ENCODE data around the gene ALDH3B1.
A peak's percentile ranks its signal among the peaks of the same experiment; 100 is the strongest.

The ALDH3B1 gene

GRCh38 chr11:68044145-68044813, 34.2 kb downstream of the ALDH3B1 start:
- Histone ChIP-seq H3K4me1 (ENCODE audit: control insufficient read depth, insufficient read depth, low read length) (no peaks in the 10 kb centered on the region), H3K4me3 (ENCODE audit: low read depth, low read length) (no peak overlapping the region), H3K9me3 (ENCODE audit: control insufficient read depth, insufficient read depth, low read depth, low read length) (no peaks in the 10 kb centered on the region), H3K36me3 (ENCODE audit: control insufficient read depth in 2 of 2, insufficient read depth in 1 of 2, low read length in 2 of 2) (peaks cover 0 to 11% of the 10 kb centered on the region in 2 experiments; a peak in 1 of 3 replicates), H3K27ac (ENCODE audit: extremely low read depth, low read depth, low read length) (no peak overlapping the region)
- CTCF ChIA-PET = no interaction called here
- POLR2A ChIA-PET = interaction anchor here (0.6 to 1.4 kb wide), 2 partner anchors 8 to 15 kb away, joined by 3 to 5 read pairs; no protein-coding TSS in a partner anchor
- TF ChIP-seq ZFHX2 (tag by site-specific recombination; conservative IDR thresholded peaks at IDR 0.05) (peak; percentile 51; the same call in 1 of the 2 replicates), ZNF558 (tag by site-specific recombination; IDR thresholded peaks at IDR 0.05) (no peak), KLF1 (tag by site-specific recombination; IDR thresholded peaks at IDR 0.05) (peak; percentile 81), ZFP69B (tag by site-specific recombination; IDR thresholded peaks at IDR 0.05) (no peak), ZIC2 (tag by site-specific recombination; IDR thresholded peaks at IDR 0.05) (peak; percentile 53; the same call in 1 of the 2 replicates), EGR2 (tag by site-specific recombination; IDR thresholded peaks at IDR 0.05; ENCODE audit: low read depth) (peak; percentile 5; the same call in 1 of the 2 replicates), SP2 (tag by site-specific recombination; IDR thresholded peaks at IDR 0.05) (peak; percentile 4; the same call in 1 of the 2 replicates)

GRCh38 chr11:68044898-68045351, 34.8 kb downstream of the ALDH3B1 start:
- H3K4me1 ChIP-seq (ENCODE audit: control insufficient read depth, insufficient read depth, low read length) = no peaks in the 10 kb centered on the region
- H3K4me3 ChIP-seq (ENCODE audit: low read depth, low read length) = no peak overlapping the region
- H3K36me3 ChIP-seq (ENCODE audit: control insufficient read depth in 2 of 2, insufficient read depth in 1 of 2, low read length in 2 of 2) = peaks cover 0 to 14% of the 10 kb centered on the region in 2 experiments; a peak in 1 of 3 replicates
- TF ChIP-seq GLIS2 (tag by site-specific recombination; IDR thresholded peaks at IDR 0.05) (peak; percentile 23; the same call in 1 of the 2 replicates), ZNF670 (tag by site-specific recombination; IDR thresholded peaks at IDR 0.05; ENCODE audit: low read depth) (no peak), ZNF18 (tag by site-specific recombination; IDR thresholded peaks at IDR 0.05) (no peak), ZNF621 (tag by site-specific recombination; IDR thresholded peaks at IDR 0.05) (no peak)
- no peaks in the 10 kb centered on the region for H3K9me3 ChIP-seq (ENCODE audit: control insufficient read depth, insufficient read depth, low read depth, low read length)
- no peak overlapping the region for H3K27ac ChIP-seq (ENCODE audit: extremely low read depth, low read depth, low read length)
- ChIA-PET CTCF (interaction anchor here (0.6 kb wide), 1 partner anchor 149 kb away, joined by 4 read pairs; no protein-coding TSS in a partner anchor), POLR2A (no interaction called here)

GRCh38 chr11:68047437-68048290, 37.5 kb downstream of the ALDH3B1 start:
- Histone ChIP-seq H3K9me3 (ENCODE audit: control insufficient read depth, insufficient read depth, low read depth, low read length) (no peaks in the 10 kb centered on the region), H3K4me1 (ENCODE audit: control insufficient read depth, insufficient read depth, low read length) (no peaks in the 10 kb centered on the region), H3K4me3 (ENCODE audit: low read depth, low read length) (no peak overlapping the region), H3K27ac (ENCODE audit: extremely low read depth, low read depth, low read length) (no peak overlapping the region), H3K36me3 (ENCODE audit: control insufficient read depth in 2 of 2, insufficient read depth in 1 of 2, low read length in 2 of 2) (peaks cover 0 to 28% of the 10 kb centered on the region in 2 experiments; a peak in 1 of 3 replicates)
- POLR2A ChIA-PET = interaction anchor here (0.6 kb wide), 1 partner anchor 8 kb away, joined by 6 read pairs; no protein-coding TSS in a partner anchor
- TF ChIP-seq ZBTB10 (tag by site-specific recombination; IDR thresholded peaks at IDR 0.05) = no peak
- no peak for TF ChIP-seq ZNF112 (tag by site-specific recombination; IDR thresholded peaks at IDR 0.05)
- CTCF ChIA-PET = no interaction called here
